BJ (cell line): ENCODE data around the gene PCDHGB3. TPM values are rescaled to one million over a fixed set of nuclear protein-coding genes. Genes with fewer than 3 reads are reported as not detected.
A peak's percentile ranks its signal among the peaks of the same experiment; 100 is the strongest.
"Not testable (repeated sequence)": the region's sequence is repeated elsewhere in the genome, so short reads cannot be mapped to it uniquely, and the experiment has no call there.

Experiments used
- CTCF ChIA-PET: fragments of 350-600 bp; formaldehyde crosslinking; extraction: SDS; loops from one replicate; lab custom pipeline; 2021; ENCODE audit warnings: antibody characterized with exemption, inconsistent platforms; lab: Yijun Ruan, JAX
- POLR2A ChIA-PET: fragments of 300-600 bp; sonication (Branson Sonifier 250); formaldehyde crosslinking; extraction: SDS; loops from one replicate; lab custom pipeline; 2021; ENCODE audit warnings: antibody characterized with exemption; lab: Charles Lee
- DNase-seq: peaks from one replicate; pipeline ENCODE4 v3.0.0-alpha.2; 2011; ENCODE audit warnings: low read depth
- H3K27me3 ChIP-seq: 2 replicates; pipeline ENCODE4 v1.6.0; 2011; ENCODE audit warnings: low read length; ENCODE audit not compliant: control insufficient read depth, insufficient read depth
- H3K36me3 ChIP-seq: 2 replicates; pipeline ENCODE4 v1.5.1; 2011; ENCODE audit warnings: low read length; ENCODE audit not compliant: control insufficient read depth, insufficient read depth
- H3K4me3 ChIP-seq: 2 replicates; pipeline ENCODE4 v1.5.1; 2011; ENCODE audit warnings: low read depth, mild to moderate bottlenecking, control low read depth, low read length
- CTCF ChIP-seq: IDR thresholded peaks from 2 replicates; pipeline ENCODE4 v1.5.1; 2011; ENCODE audit warnings: low read depth, mild to moderate bottlenecking, control low read depth, inconsistent platforms, low read length, moderate library complexity; ENCODE audit not compliant: insufficient read depth
- polyA plus RNA-seq: library from polyadenylated mRNA; depleted of rRNA; stranded (reverse); fragments of >200 nt; gene quantifications from 2 replicates; pipeline ENCODE4 v1.2.3, GENCODE V29; 2011

The PCDHGB3 gene
- polyA plus RNA-seq, 1 experiment: 3.0 TPM

- Histone ChIP-seq H3K27me3 (no peaks in the 10 kb centered on the region), H3K4me3 (peak within 1 kb of the TSS; percentile 33), H3K36me3 (no peaks in the 10 kb centered on the region)
- ChIA-PET CTCF (interaction anchor here (0.6 to 4.3 kb wide), 29 partner anchors 8 to 190 kb away, joined by 3 to 73 read pairs (median 4); partner anchors contain the start of genes PCDHB14, PCDHGA1, PCDHGA11 and PCDHGA2), POLR2A (no interaction called here)
- peak; percentile 67 for TF ChIP-seq CTCF
- no peak for DNase-seq
These were observed 43.0 kb downstream of the PCDHGB3 start, which contains the start of gene PCDHGA10 for GRCh38 chr5:141412854-141413539. PCDHGA10 (plus strand) TSS chr5:141412987; CDS start chr5:141413176, 189 bp downstream.

DNA sequence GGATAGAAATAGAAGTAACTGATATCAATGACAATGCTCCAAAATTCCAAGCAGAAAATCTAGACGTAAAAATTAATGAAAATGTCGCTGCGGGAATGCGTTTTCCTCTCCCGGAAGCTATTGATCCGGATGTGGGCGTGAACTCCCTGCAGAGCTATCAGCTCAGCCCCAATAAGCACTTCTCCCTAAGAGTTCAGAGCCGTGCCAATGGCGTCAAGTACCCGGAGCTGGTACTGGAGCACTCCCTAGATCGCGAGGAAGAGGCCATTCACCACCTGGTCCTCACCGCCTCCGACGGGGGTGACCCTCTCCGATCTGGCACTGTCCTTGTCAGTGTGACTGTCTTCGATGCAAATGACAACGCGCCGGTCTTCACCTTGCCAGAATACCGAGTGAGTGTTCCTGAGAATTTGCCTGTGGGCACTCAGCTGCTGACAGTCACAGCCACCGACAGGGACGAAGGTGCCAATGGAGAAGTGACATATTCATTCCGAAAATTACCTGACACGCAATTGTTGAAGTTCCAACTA lies 43.6 kb downstream of the PCDHGB3 start:
- ChIA-PET CTCF (interaction anchor here (0.6 to 4.3 kb wide), 25 partner anchors 7 to 157 kb away, joined by 3 to 73 read pairs (median 5); partner anchors contain the start of genes PCDHGA1, PCDHGA11, PCDHGA2 and PCDHGA4), POLR2A (no interaction called here)
- DNase-seq: no peak
- TF ChIP-seq CTCF: no peak
- no peaks in the 10 kb centered on the region for H3K27me3 ChIP-seq
- H3K4me3 ChIP-seq: peak overlapping the region; percentile 33
- H3K36me3 ChIP-seq: no peaks in the 10 kb centered on the region

DNA sequence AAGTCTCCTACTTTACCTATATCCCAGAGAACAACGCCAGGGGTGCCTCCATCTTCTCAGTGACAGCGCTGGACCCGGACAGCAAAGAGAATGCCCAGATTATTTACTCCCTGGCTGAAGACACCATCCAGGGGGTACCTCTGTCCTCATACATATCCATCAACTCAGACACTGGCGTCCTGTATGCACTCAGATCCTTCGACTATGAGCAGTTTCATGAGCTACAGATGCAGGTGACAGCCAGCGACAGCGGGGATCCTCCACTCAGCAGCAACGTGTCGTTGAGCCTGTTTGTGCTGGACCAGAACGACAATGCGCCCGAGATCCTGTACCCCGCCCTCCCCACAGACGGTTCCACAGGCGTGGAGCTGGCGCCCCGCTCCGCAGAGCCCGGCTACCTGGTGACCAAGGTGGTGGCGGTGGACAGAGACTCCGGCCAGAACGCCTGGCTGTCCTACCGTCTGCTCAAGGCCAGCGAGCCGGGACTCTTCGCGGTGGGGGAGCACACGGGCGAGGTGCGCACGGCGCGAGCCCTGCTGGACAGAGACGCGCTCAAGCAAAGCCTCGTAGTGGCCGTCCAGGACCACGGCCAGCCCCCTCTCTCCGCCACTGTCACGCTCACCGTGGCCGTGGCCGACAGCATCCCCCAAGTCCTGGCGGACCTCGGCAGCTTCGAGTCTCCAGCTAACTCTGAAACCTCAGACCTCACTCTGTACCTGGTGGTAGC lies 44.7 kb downstream of the PCDHGB3 start:
- H3K27me3 ChIP-seq, H3K4me3 ChIP-seq, DNase-seq, H3K36me3 ChIP-seq: not testable (repeated sequence)
- ChIA-PET POLR2A (interaction anchor here (0.5 kb wide), 1 partner anchor 16 kb away, joined by 4 read pairs; the partner anchor contains the start of gene PCDHGA12), CTCF (interaction anchor here (1.6 to 4.3 kb wide), 8 partner anchors 14 to 149 kb away, joined by 4 to 73 read pairs (median 16); partner anchors contain the start of genes PCDHGA2, PCDHGA8 and PCDHGB3)

GRCh38 chr5:141415275-141415618 lies 45.2 kb downstream of the PCDHGB3 start:
- H3K36me3 ChIP-seq, DNase-seq, H3K4me3 ChIP-seq, POLR2A ChIA-PET, H3K27me3 ChIP-seq: not testable (repeated sequence)
- CTCF ChIA-PET: interaction anchor here (1.6 to 7.6 kb wide), 4 partner anchors 15 to 149 kb away, joined by 4 to 112 read pairs (median 32); no protein-coding TSS in a partner anchor

GRCh38 chr5:141417494-141418172 lies 47.6 kb downstream of the PCDHGB3 start, which contains the start of gene PCDHGB7:
PCDHGB7 (plus strand) TSS chr5:141417677; CDS start chr5:141417860, 183 bp downstream.
- DNase-seq, POLR2A ChIA-PET, H3K36me3 ChIP-seq, H3K27me3 ChIP-seq: not testable (repeated sequence)
- peak; percentile 81 for TF ChIP-seq CTCF
- peak within 1 kb of the TSS; percentile 47 for H3K4me3 ChIP-seq
- CTCF ChIA-PET: interaction anchor here (0.6 to 7.6 kb wide), 42 partner anchors 9 to 235 kb away, joined by 3 to 112 read pairs (median 4); partner anchors contain the start of genes PCDHB14, PCDHGA1, PCDHGA12 and PCDHGA5
